ENCODE measurements around the gene RAMP3.

The RAMP3 gene

GRCh38 chr7:45183711-45184210 is 26.2 kb downstream of the RAMP3 start:
- Histone ChIP-seq H3K4me1 (ENCODE audit: insufficient read depth, low read length, poor library complexity, severe bottlenecking) (no peaks in the 10 kb centered on the region), H2AFZ (ENCODE audit: low read length) (no peak overlapping the region), H3K27me3 (ENCODE audit: insufficient read depth, low read length, poor library complexity, severe bottlenecking) (no peaks in the 10 kb centered on the region), H3K79me2 (ENCODE audit: insufficient read depth, low read length) (no peaks in the 10 kb centered on the region), H3K4me2 (ENCODE audit: low read depth, low read length, poor library complexity, severe bottlenecking) (no peak overlapping the region), H3K9me3 (ENCODE audit: insufficient read depth, low read depth, low read length) (no peaks in the 10 kb centered on the region), H3K4me3 (ENCODE audit: low read length, poor library complexity, severe bottlenecking) (no peak overlapping the region), H4K20me1 (ENCODE audit: insufficient read depth, low read length, poor library complexity, severe bottlenecking) (no peaks in the 10 kb centered on the region), H3K36me3 (ENCODE audit: insufficient read depth, low read length) (no peaks in the 10 kb centered on the region), H3F3A (ENCODE audit: low read depth) (no peaks in the 10 kb centered on the region), H3K9ac (ENCODE audit: low read depth, low read length, poor library complexity, severe bottlenecking) (no peak overlapping the region), H3K9me2 (replicated peaks; ENCODE audit: low read depth, low read length) (no peaks in the 10 kb centered on the region)
- no peak for TF ChIP-seq EZH2phosphoT487 (IDR thresholded peaks at IDR 0.05; ENCODE audit: borderline replicate concordance)
- no peak for TF ChIP-seq CTCF (conservative IDR thresholded peaks at IDR 0.05; ENCODE audit: low read length)

GRCh38 chr7:45184326-45185027 is 26.9 kb downstream of the RAMP3 start:
- TF ChIP-seq CTCF (conservative IDR thresholded peaks at IDR 0.05; ENCODE audit: low read length), result no peak
- no peaks in the 10 kb centered on the region for H3K79me2 ChIP-seq (ENCODE audit: insufficient read depth, low read length)
- H3K9me2 ChIP-seq (replicated peaks; ENCODE audit: low read depth, low read length), result no peaks in the 10 kb centered on the region
- no peaks in the 10 kb centered on the region for H3K27me3 ChIP-seq (ENCODE audit: insufficient read depth, low read length, poor library complexity, severe bottlenecking)
- H3F3A ChIP-seq (ENCODE audit: low read depth), result no peaks in the 10 kb centered on the region
- no peaks in the 10 kb centered on the region for H3K4me1 ChIP-seq (ENCODE audit: insufficient read depth, low read length, poor library complexity, severe bottlenecking)
- H3K4me2 ChIP-seq (ENCODE audit: low read depth, low read length, poor library complexity, severe bottlenecking), result no peak overlapping the region
- H3K9ac ChIP-seq (ENCODE audit: low read depth, low read length, poor library complexity, severe bottlenecking), result no peak overlapping the region
- no peaks in the 10 kb centered on the region for H3K9me3 ChIP-seq (ENCODE audit: insufficient read depth, low read depth, low read length)
- no peaks in the 10 kb centered on the region for H3K36me3 ChIP-seq (ENCODE audit: insufficient read depth, low read length)
- H4K20me1 ChIP-seq (ENCODE audit: insufficient read depth, low read length, poor library complexity, severe bottlenecking), result no peaks in the 10 kb centered on the region
- no peak overlapping the region for H2AFZ ChIP-seq (ENCODE audit: low read length)
- no peak overlapping the region for H3K4me3 ChIP-seq (ENCODE audit: low read length, poor library complexity, severe bottlenecking)

- Histone ChIP-seq H3K36me3 (ENCODE audit: insufficient read depth, low read length) (no peaks in the 10 kb centered on the region), H3K27me3 (ENCODE audit: insufficient read depth, low read length, poor library complexity, severe bottlenecking) (no peaks in the 10 kb centered on the region), H2AFZ (ENCODE audit: low read length) (no peak overlapping the region), H3K4me3 (ENCODE audit: low read length, poor library complexity, severe bottlenecking) (no peak overlapping the region), H3K4me2 (ENCODE audit: low read depth, low read length, poor library complexity, severe bottlenecking) (no peak overlapping the region), H3K79me2 (ENCODE audit: insufficient read depth, low read length) (no peaks in the 10 kb centered on the region), H3K4me1 (ENCODE audit: insufficient read depth, low read length, poor library complexity, severe bottlenecking) (no peaks in the 10 kb centered on the region), H3K9ac (ENCODE audit: low read depth, low read length, poor library complexity, severe bottlenecking) (no peak overlapping the region), H3K9me3 (ENCODE audit: insufficient read depth, low read depth, low read length) (no peaks in the 10 kb centered on the region), H3F3A (ENCODE audit: low read depth) (no peaks in the 10 kb centered on the region), H4K20me1 (ENCODE audit: insufficient read depth, low read length, poor library complexity, severe bottlenecking) (no peaks in the 10 kb centered on the region), H3K9me2 (replicated peaks; ENCODE audit: low read depth, low read length) (no peaks in the 10 kb centered on the region)
- no peak for TF ChIP-seq EZH2phosphoT487 (IDR thresholded peaks at IDR 0.05; ENCODE audit: borderline replicate concordance)
- TF ChIP-seq CTCF (conservative IDR thresholded peaks at IDR 0.05; ENCODE audit: low read length), result no peak
These were observed 27.7 kb downstream of the RAMP3 start for GRCh38 chr7:45185028-45185863.

All from Loucy (cell line).